Measurements from ENCODE around the gene CDRT15.
"Not testable (repeated sequence)": the region's sequence is repeated elsewhere in the genome, so short reads cannot be mapped to it uniquely, and the experiment has no call there.

Gene CDRT15

DNA sequence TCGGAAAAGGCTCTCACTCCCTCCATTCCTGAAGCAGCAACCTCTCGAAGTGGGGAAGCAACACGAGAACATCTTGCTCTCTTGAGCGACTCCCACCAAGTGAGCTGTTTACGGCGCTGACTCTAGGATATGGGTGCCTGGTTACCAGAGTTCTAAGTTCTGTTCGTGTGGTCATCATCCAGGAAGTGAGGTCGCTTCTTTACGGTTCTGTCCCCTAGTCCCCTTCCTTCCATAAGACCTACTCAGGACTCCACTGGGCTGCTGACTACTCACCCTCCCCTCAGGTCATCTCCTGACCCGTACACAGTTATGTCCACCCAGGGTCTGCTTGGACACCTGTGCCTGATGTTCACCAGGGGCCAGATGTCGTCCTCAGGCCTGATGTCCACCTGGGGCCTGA is at the start of gene CDRT15:
Gene CDRT15, minus strand, starts transcription at position 101 of the 400 bp plus-strand sequence. Its CDS starts 29 bp downstream, at position 72.
- not testable (repeated sequence) for H3K4me1 Mint-ChIP-seq (ENCODE audit: low read depth); H3K27me3 Mint-ChIP-seq; H3K9me3 Mint-ChIP-seq; H3K36me3 Mint-ChIP-seq (ENCODE audit: low read depth); H3K27ac Mint-ChIP-seq; DNase-seq; H3K4me3 Mint-ChIP-seq

DNA sequence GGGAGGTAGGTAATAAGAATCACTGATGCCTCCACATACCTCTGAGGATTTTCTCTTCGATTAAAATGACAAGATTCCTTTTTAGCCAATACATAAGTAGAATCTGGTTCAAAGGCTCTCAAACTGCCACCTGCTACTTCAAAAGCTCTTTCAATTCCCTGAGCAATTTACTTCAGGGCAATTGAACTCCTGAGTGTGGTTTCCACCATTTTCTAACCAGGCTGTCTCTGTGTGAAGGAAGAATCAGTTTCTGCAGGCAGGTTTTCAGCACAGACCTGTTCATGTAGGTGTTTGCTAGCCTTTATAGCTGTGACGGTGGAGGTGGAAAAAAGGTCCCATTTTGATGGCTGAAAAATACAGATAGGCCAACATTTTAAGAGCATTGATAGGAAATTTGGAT is 46.1 kb upstream of the CDRT15 start:
- H3K4me1 Mint-ChIP-seq (ENCODE audit: low read depth) = no peaks in the 10 kb centered on the region
- peaks cover 6% of the 10 kb centered on the region for H3K27me3 Mint-ChIP-seq
- H3K9me3 Mint-ChIP-seq = no peaks in the 10 kb centered on the region

GRCh38 chr17:14281530-14281929 is 44.9 kb upstream of the CDRT15 start:
- Mint-ChIP-seq H3K27me3 (peaks cover 7% of the 10 kb centered on the region), H3K4me3 (no peak overlapping the region), H3K4me1 (ENCODE audit: low read depth) (no peaks in the 10 kb centered on the region), H3K9me3 (no peaks in the 10 kb centered on the region), H3K27ac (no peak overlapping the region), H3K36me3 (ENCODE audit: low read depth) (no peaks in the 10 kb centered on the region)
- no peak for DNase-seq

More for the DNA sequence above, 46.1 kb upstream of the CDRT15 start:
- Mint-ChIP-seq H3K27ac (no peak overlapping the region), H3K36me3 (ENCODE audit: low read depth) (no peaks in the 10 kb centered on the region), H3K4me3 (no peak overlapping the region)
- DNase-seq = no peak

DNA sequence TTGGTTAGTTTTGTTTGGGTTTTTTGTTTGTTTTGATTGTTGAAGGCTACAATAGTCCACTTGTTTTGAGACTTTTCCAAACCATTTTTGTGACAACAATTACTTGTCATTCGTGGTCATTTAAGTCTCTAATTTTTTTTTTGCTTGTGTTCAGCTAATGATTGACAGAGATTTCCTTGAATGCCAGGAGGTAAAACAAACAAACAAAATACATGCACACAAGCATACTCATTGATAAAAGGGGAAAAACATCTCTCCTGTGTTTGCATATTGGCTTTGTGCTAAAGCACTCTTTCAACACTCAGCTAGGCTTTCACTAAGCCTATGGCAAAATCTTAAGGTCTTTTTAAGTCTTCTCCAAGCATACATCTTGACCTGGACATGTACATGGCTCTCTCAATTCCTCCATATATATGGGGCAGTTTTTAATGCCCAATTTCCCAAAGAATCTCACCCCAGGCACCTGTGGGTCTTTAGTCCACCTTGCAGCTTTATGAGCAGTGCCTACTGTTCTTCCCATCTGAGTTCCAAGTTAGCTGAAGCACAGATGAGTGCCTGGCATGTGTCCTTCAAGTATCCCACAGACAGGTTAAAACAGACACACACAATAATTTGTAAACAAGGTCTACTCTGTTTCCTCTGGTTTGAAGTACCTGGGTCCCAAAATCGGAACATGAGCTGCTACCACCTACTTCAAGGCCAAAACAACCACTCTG is 40.0 kb upstream of the CDRT15 start:
- Mint-ChIP-seq H3K27ac (no peak overlapping the region), H3K4me1 (ENCODE audit: low read depth) (no peaks in the 10 kb centered on the region), H3K36me3 (ENCODE audit: low read depth) (no peaks in the 10 kb centered on the region), H3K4me3 (no peak overlapping the region), H3K9me3 (peaks cover 4% of the 10 kb centered on the region), H3K27me3 (peaks cover 2% of the 10 kb centered on the region)
- no peak for DNase-seq

- Mint-ChIP-seq H3K9me3 (peaks cover 4% of the 10 kb centered on the region), H3K27me3 (no peaks in the 10 kb centered on the region), H3K27ac (no peak overlapping the region), H3K36me3 (ENCODE audit: low read depth) (no peaks in the 10 kb centered on the region), H3K4me1 (ENCODE audit: low read depth) (no peaks in the 10 kb centered on the region), H3K4me3 (no peak overlapping the region)
- DNase-seq = no peak
Observed at GRCh38 chr17:14270508-14270907, 33.8 kb upstream of the CDRT15 start.

GRCh38 chr17:14269473-14269872 is 32.8 kb upstream of the CDRT15 start:
- H3K9me3 Mint-ChIP-seq = peaks cover 4% of the 10 kb centered on the region
- no peaks in the 10 kb centered on the region for H3K36me3 Mint-ChIP-seq (ENCODE audit: low read depth)
- no peaks in the 10 kb centered on the region for H3K27me3 Mint-ChIP-seq
- no peak overlapping the region for H3K4me3 Mint-ChIP-seq
- H3K4me1 Mint-ChIP-seq (ENCODE audit: low read depth) = no peaks in the 10 kb centered on the region
- H3K27ac Mint-ChIP-seq = no peak overlapping the region
- no peak for DNase-seq

DNA sequence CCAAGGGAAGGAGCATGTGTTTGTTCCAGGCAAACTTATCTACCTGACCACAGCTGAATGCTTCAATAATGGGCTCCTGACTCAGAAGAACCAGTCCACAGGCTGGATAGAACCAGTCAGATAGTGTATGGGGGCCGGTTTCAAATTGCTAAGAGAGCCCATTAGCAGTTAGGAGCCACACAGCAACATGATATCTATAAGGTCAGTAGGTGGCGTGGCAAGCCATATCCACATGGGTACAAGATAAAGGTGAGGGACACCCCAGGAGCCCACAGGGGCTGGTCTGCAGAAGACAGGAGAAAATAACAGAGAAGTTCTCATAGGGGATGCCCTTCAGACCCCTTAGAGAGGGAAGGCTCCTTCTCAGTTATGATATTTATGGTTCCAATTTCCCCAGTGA is 31.6 kb upstream of the CDRT15 start:
- Mint-ChIP-seq H3K27me3 (no peaks in the 10 kb centered on the region), H3K9me3 (peaks cover 4% of the 10 kb centered on the region), H3K36me3 (ENCODE audit: low read depth) (no peaks in the 10 kb centered on the region), H3K4me3 (no peak overlapping the region), H3K27ac (no peak overlapping the region), H3K4me1 (ENCODE audit: low read depth) (no peaks in the 10 kb centered on the region)
- no peak for DNase-seq

DNA sequence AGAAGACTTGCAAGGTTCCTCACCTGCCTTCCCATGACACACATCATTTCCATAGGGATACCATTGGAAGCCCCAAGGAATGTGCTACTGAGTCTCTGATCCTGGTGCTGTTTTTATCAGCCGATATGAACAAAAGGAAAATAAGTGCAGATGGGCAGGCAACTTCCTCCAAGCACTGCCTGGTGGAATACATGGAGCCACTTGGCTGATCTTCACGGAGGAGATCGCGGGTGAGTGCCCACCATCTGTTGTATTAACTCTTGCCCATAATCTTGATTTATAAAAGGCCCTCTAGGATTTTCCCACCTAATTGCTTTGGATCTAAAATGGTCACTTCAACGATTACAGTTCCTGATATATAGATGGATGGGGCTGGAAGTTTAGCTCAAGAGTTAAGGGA is 24.7 kb upstream of the CDRT15 start:
- H3K9me3 Mint-ChIP-seq = no peaks in the 10 kb centered on the region
- no peaks in the 10 kb centered on the region for H3K4me1 Mint-ChIP-seq (ENCODE audit: low read depth)
- H3K36me3 Mint-ChIP-seq (ENCODE audit: low read depth) = no peaks in the 10 kb centered on the region
- DNase-seq = no peak
- H3K27ac Mint-ChIP-seq = no peak overlapping the region
- H3K4me3 Mint-ChIP-seq = no peak overlapping the region
- H3K27me3 Mint-ChIP-seq = no peaks in the 10 kb centered on the region

DNA sequence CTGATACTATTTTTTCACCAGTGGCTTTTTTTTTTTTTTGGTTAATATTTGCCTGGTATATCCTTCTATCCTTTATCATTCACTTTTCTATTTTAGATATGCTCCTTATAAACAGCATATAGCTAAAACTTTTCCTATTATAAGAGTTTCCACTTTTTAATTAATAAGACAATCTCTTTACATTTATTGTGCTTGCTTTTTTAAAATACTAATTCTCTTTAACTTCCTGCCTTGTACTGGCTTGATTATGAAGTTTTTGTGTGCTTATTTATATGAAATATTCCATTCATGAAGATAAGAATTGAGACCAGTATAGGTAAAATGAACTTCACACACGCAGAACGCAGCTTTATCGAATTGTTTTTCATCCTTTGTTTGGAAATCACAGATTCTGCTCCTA is 9.0 kb upstream of the CDRT15 start:
- no peaks in the 10 kb centered on the region for H3K4me1 Mint-ChIP-seq (ENCODE audit: low read depth)
- no peak for DNase-seq

DNA sequence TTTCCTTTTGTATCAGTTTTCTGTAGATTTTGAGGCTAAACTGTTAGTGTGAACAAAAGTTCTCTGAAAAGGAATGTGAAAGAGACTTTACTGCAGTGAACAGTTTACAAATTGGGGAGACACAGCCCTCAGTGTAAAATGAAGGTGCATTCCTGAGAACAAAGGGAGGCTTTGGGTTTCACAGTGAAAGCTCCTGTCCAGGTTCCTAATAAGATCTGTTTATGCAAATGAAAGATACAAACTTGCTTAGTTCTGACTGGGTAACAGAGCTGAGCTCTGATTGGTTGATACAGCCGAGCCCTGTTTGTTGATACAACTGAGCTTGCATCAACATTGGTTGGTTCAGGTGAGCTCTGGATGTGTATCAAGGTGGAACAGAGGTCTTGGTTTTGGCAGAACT is 8.3 kb upstream of the CDRT15 start:
- no peak overlapping the region for H3K27ac Mint-ChIP-seq
- no peaks in the 10 kb centered on the region for H3K36me3 Mint-ChIP-seq (ENCODE audit: low read depth)
- no peaks in the 10 kb centered on the region for H3K9me3 Mint-ChIP-seq
- H3K4me1 Mint-ChIP-seq (ENCODE audit: low read depth) = no peaks in the 10 kb centered on the region
- H3K27me3 Mint-ChIP-seq = no peaks in the 10 kb centered on the region
- no peak for DNase-seq
- H3K4me3 Mint-ChIP-seq = no peak overlapping the region

More for the DNA sequence above, 9.0 kb upstream of the CDRT15 start:
- Mint-ChIP-seq H3K9me3 (no peaks in the 10 kb centered on the region), H3K4me3 (no peak overlapping the region), H3K36me3 (ENCODE audit: low read depth) (no peaks in the 10 kb centered on the region), H3K27ac (no peak overlapping the region), H3K27me3 (no peaks in the 10 kb centered on the region)

DNA sequence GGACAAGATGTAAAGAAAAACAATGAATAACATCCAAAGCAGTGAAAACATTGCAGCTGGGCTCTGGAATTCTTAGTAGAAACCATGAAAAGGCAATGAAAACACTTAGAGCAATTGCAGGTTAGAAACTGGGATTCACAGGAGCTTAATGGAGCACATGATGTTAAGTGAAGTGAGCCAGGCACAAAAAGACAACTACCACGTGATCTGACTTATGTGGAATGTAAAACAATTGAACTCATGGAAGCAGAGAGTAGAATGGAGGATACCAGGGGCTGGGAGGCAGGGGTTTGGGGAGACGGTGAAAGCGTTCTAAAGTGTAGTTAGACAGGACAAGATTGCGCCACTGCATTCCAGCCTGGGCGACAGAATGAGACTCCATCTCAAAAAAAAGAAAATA is 2.6 kb upstream of the CDRT15 start:
- H3K36me3 Mint-ChIP-seq (ENCODE audit: low read depth); H3K27ac Mint-ChIP-seq; H3K4me3 Mint-ChIP-seq; DNase-seq; H3K27me3 Mint-ChIP-seq; H3K4me1 Mint-ChIP-seq (ENCODE audit: low read depth); H3K9me3 Mint-ChIP-seq: not testable (repeated sequence)

DNA sequence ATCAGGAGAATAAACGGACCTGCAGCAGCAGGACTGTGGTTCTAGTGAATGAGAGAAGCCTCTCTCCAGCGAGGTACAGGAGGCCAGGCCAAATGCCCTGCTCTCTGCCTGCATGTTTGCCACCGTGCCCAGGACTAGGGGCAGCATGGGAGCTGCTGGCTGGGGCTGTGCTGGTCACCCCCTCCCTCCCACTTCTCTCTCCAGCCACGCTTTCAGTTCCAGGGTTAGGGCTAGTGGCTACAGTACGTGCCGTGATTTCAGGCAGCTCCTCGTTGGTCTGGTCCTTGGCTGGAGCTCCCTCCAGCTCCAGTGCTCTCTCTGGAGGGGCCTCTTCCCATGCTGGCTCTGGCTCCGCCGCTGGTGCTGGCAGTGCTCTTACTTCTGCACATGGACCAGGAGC is 630 bp downstream of the CDRT15 start:
- H3K9me3 Mint-ChIP-seq; H3K36me3 Mint-ChIP-seq (ENCODE audit: low read depth); DNase-seq; H3K4me3 Mint-ChIP-seq; H3K4me1 Mint-ChIP-seq (ENCODE audit: low read depth); H3K27me3 Mint-ChIP-seq; H3K27ac Mint-ChIP-seq: not testable (repeated sequence)

GRCh38 chr17:14235047-14235446 is 1.6 kb downstream of the CDRT15 start:
- not testable (repeated sequence) for H3K4me3 Mint-ChIP-seq; H3K4me1 Mint-ChIP-seq (ENCODE audit: low read depth); H3K27me3 Mint-ChIP-seq; H3K27ac Mint-ChIP-seq; DNase-seq; H3K36me3 Mint-ChIP-seq (ENCODE audit: low read depth); H3K9me3 Mint-ChIP-seq

DNA sequence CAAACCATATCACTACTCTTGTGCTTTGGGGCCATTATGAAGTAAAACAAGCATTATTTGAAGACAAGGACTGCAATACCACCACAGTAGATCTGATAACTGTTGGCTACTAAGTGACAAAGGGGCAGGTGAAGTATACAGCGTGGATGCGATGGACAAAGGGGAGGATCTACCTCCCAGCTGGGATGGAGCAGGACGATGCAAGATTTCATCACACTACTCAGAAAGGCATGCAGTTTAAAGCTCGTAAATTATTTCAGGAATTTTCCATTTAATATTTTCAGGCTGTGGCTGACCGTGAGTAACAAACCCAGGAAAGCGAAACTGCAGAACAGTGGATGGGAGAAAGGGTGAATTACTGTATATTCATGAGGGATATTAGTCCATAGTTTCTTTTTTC is 5.5 kb downstream of the CDRT15 start:
- H3K27me3 Mint-ChIP-seq; H3K4me3 Mint-ChIP-seq; H3K36me3 Mint-ChIP-seq (ENCODE audit: low read depth); DNase-seq; H3K4me1 Mint-ChIP-seq (ENCODE audit: low read depth); H3K27ac Mint-ChIP-seq; H3K9me3 Mint-ChIP-seq: not testable (repeated sequence)

- Mint-ChIP-seq H3K4me3 (no peak overlapping the region), H3K27me3 (no peaks in the 10 kb centered on the region), H3K4me1 (ENCODE audit: low read depth) (no peaks in the 10 kb centered on the region), H3K9me3 (peaks cover 3% of the 10 kb centered on the region), H3K27ac (no peak overlapping the region), H3K36me3 (ENCODE audit: low read depth) (peaks cover 2% of the 10 kb centered on the region)
- DNase-seq = no peak
Observed at GRCh38 chr17:14228903-14229302, 7.8 kb downstream of the CDRT15 start.

GRCh38 chr17:14227052-14227451 is 9.6 kb downstream of the CDRT15 start:
- no peak overlapping the region for H3K27ac Mint-ChIP-seq
- H3K36me3 Mint-ChIP-seq (ENCODE audit: low read depth) = peaks cover 2% of the 10 kb centered on the region
- H3K27me3 Mint-ChIP-seq = no peaks in the 10 kb centered on the region
- H3K9me3 Mint-ChIP-seq = peaks cover 3% of the 10 kb centered on the region
- no peak overlapping the region for H3K4me3 Mint-ChIP-seq
- no peak for DNase-seq
- H3K4me1 Mint-ChIP-seq (ENCODE audit: low read depth) = no peaks in the 10 kb centered on the region
